Thyroid gland (tissue), 4 donors: ENCODE data around the gene SF1. TPM values are rescaled to one million over a fixed set of nuclear protein-coding genes. Genes with fewer than 3 reads are reported as not detected.

ENCODE experiments used
- total RNA-seq, 4 donors: library from RNA; depleted of rRNA; stranded (reverse); fragments of >200 nt; gene quantifications; one replicate each; pipeline ENCODE4 v1.2.3, GENCODE V29; 2016

The SF1 gene
- total RNA-seq, 4 donors from 2014 or later: 171 to 419 (median 297) TPM

Other genes with a start within 250 kb of the SF1 start
- gene SLC22A11, start 222.6 kb downstream of the SF1 start, total RNA-seq: not detected
- gene SLC22A12, start 187.3 kb downstream of the SF1 start, total RNA-seq: not detected
- gene NRXN2, start 55.3 kb downstream of the SF1 start, total RNA-seq: 10 to 100 TPM in 1 of 4 donors, 1 to 10 TPM in 3; 2.0 to 12.3 (median 4.8) TPM
- gene RASGRP2, start 34.4 kb downstream of the SF1 start, total RNA-seq: 1 to 10 TPM; 2.8 to 8.9 (median 6.6) TPM
- gene PYGM, start 18.6 kb downstream of the SF1 start, total RNA-seq: 10 to 100 TPM in 1 of 4 donors, 1 to 10 TPM in 3; 4.3 to 14.8 (median 6.7) TPM
- 10 to 100 TPM; 35.5 to 77.8 (median 37.5) TPM for gene MAP4K2, start 24.7 kb upstream of the SF1 start, total RNA-seq
- 10 to 100 TPM; 23.5 to 31.5 (median 25.1) TPM for gene MEN1, start 32.0 kb upstream of the SF1 start, total RNA-seq
- gene CDC42BPG, start 66.1 kb upstream of the SF1 start, total RNA-seq: 10 to 100 TPM in 2 of 4 donors, 1 to 10 TPM in 2; 7.8 to 13.9 (median 10.2) TPM
- gene EHD1, start 100.1 kb upstream of the SF1 start, total RNA-seq: 10 to 100 TPM; 53.5 to 90.7 (median 67.4) TPM
- gene ATG2A, start 138.7 kb upstream of the SF1 start, total RNA-seq: 10 to 100 TPM; 19.5 to 43.1 (median 36.7) TPM
- 10 to 100 TPM; 14.8 to 30.1 (median 21.7) TPM for gene PPP2R5B, start 146.1 kb upstream of the SF1 start, total RNA-seq
- gene GPHA2, start 157.4 kb upstream of the SF1 start, total RNA-seq: under 1 TPM in 1 of 4 donors, not detected in 3; 0.94 TPM
- gene MAJIN, start 193.6 kb upstream of the SF1 start, total RNA-seq: under 1 TPM in 1 of 4 donors, not detected in 3; 0.27 TPM
- gene BATF2, start 218.4 kb upstream of the SF1 start, total RNA-seq: 1 to 10 TPM; 1.2 to 9.1 (median 2.3) TPM
- 100 to 1,000 TPM in 3 of 4 donors, 10 to 100 TPM in 1; 76.6 to 166 (median 119) TPM for gene ARL2, start 235.6 kb upstream of the SF1 start, total RNA-seq
- 10 to 100 TPM; 11.6 to 36.4 (median 19.2) TPM for gene SNX15, start 248.9 kb upstream of the SF1 start, total RNA-seq